GM12801 (cell line): Measurements from ENCODE around the gene RACGAP1.

Experiments
- CTCF ChIP-seq: IDR thresholded peaks from one replicate; pipeline ENCODE4 v1.5.1; 2011; ENCODE audit warnings: control low read depth; ENCODE audit not compliant: insufficient read length; ENCODE audit errors: extremely low read depth

RACGAP1 gene

GRCh38 chr12:50025187-50026059 is at the start of gene RACGAP1:
Gene RACGAP1 (minus strand): TSS chr12:50025494. CDS start chr12:50016715, 8,779 bp downstream.
- no peak for TF ChIP-seq CTCF

- TF ChIP-seq CTCF, result no peak
Observed at GRCh38 chr12:50073712-50074111, 48.4 kb upstream of the RACGAP1 start.

- TF ChIP-seq CTCF, result no peak
Observed at GRCh38 chr12:50073206-50073605, 47.9 kb upstream of the RACGAP1 start.

- TF ChIP-seq CTCF, result no peak
Observed at GRCh38 chr12:50072198-50072907, 47.1 kb upstream of the RACGAP1 start.

GRCh38 chr12:50070314-50071060 is 45.2 kb upstream of the RACGAP1 start:
- peak; percentile 83 for TF ChIP-seq CTCF

GRCh38 chr12:50069539-50069938 is 44.2 kb upstream of the RACGAP1 start:
- no peak for TF ChIP-seq CTCF

- TF ChIP-seq CTCF, result no peak
Observed at GRCh38 chr12:50069069-50069468, 43.8 kb upstream of the RACGAP1 start.
